Lower lobe of right lung (tissue), 2 donors: ENCODE measurements around the gene IZUMO4. TPM values are rescaled to one million over a fixed set of nuclear protein-coding genes. Genes with fewer than 3 reads are reported as not detected.

Experiments
- ATAC-seq, 2 donors: fragments of 200-7000 bp; cut with Tn5 transposase; one replicate each; pipeline ENCODE4 v1.9.1; 2020 to 2022; ENCODE audit warnings: mild to moderate bottlenecking in 2 of 2, moderate library complexity in 2 of 2
- DNase-seq: peaks from one replicate; pipeline ENCODE4 v3.0.0-alpha.2; 2020
- H3K27ac ChIP-seq: fragments of 200-600 bp; one replicate; pipeline ENCODE4 v1.8.0; 2022
- H3K27me3 ChIP-seq: fragments of 200-600 bp; one replicate; pipeline ENCODE4 v1.8.0; 2022; ENCODE audit warnings: low read depth
- H3K36me3 ChIP-seq: fragments of 200-600 bp; one replicate; pipeline ENCODE4 v1.8.0; 2022; ENCODE audit warnings: mild to moderate bottlenecking
- H3K4me1 ChIP-seq: fragments of 200-600 bp; one replicate; pipeline ENCODE4 v1.8.0; 2022
- H3K4me3 ChIP-seq: fragments of 200-600 bp; one replicate; pipeline ENCODE4 v1.8.0; 2022; ENCODE audit warnings: mild to moderate bottlenecking
- H3K9me3 ChIP-seq: fragments of 200-600 bp; one replicate; pipeline ENCODE4 v1.8.0; 2022
- intact Hi-C: fragments of 100-400 bp; cut with DNase I; formaldehyde crosslinking; loops from one replicate; pipeline ENCODE4 v1.11.0; 2022
- total RNA-seq: library from RNA; stranded (reverse); fragmentation: NEBNext Ultra II Directional; extraction: Animal tissue kit (Norgen Biotek cat#: 25700); gene quantifications from one replicate; pipeline ENCODE4 v1.2.1, GENCODE V29; 2021
- TF ChIP-seq, protein P1 (sequence below): fragments of 200-600 bp; IDR thresholded peaks from one replicate; pipeline ENCODE4 v1.8.0; 2022; ENCODE audit warnings: antibody characterized with exemption, mild to moderate bottlenecking
- donor health status: DM: no; HTN: yes; CAD: no; lungs with severe emphysema.

IZUMO4 gene
- total RNA-seq, 1 donor from 2014 or later: 7.4 TPM

- ATAC-seq: no peak
- H3K4me1 ChIP-seq: peaks cover 71% of the 10 kb centered on the region
These were observed 42.9 kb upstream of the IZUMO4 start for GRCh38 chr19:2053601-2054389.

GRCh38 chr19:2054763-2055162, 42.0 kb upstream of the IZUMO4 start:
- Histone ChIP-seq H3K4me3 (no peak overlapping the region), H3K36me3 (no peaks in the 10 kb centered on the region), H3K27me3 (no peaks in the 10 kb centered on the region), H3K9me3 (no peaks in the 10 kb centered on the region), H3K4me1 (peaks cover 72% of the 10 kb centered on the region), H3K27ac (peak overlapping the region; percentile 68)
- intact Hi-C loops: no loop called here
- no peak for ATAC-seq
- TF ChIP-seq, protein P1, sequence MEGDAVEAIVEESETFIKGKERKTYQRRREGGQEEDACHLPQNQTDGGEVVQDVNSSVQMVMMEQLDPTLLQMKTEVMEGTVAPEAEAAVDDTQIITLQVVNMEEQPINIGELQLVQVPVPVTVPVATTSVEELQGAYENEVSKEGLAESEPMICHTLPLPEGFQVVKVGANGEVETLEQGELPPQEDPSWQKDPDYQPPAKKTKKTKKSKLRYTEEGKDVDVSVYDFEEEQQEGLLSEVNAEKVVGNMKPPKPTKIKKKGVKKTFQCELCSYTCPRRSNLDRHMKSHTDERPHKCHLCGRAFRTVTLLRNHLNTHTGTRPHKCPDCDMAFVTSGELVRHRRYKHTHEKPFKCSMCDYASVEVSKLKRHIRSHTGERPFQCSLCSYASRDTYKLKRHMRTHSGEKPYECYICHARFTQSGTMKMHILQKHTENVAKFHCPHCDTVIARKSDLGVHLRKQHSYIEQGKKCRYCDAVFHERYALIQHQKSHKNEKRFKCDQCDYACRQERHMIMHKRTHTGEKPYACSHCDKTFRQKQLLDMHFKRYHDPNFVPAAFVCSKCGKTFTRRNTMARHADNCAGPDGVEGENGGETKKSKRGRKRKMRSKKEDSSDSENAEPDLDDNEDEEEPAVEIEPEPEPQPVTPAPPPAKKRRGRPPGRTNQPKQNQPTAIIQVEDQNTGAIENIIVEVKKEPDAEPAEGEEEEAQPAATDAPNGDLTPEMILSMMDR: no peak
- no peak for DNase-seq

More at GRCh38 chr19:2053601-2054389, 42.9 kb upstream of the IZUMO4 start:
- TF ChIP-seq, protein P1: no peak
- peaks cover 8% of the 10 kb centered on the region for H3K36me3 ChIP-seq
- no peaks in the 10 kb centered on the region for H3K9me3 ChIP-seq
- H3K27ac ChIP-seq: peak overlapping the region; percentile 68
- H3K27me3 ChIP-seq: no peaks in the 10 kb centered on the region
- intact Hi-C loops: no loop called here
- no peak overlapping the region for H3K4me3 ChIP-seq
- peak; percentile 77 for DNase-seq

DNA sequence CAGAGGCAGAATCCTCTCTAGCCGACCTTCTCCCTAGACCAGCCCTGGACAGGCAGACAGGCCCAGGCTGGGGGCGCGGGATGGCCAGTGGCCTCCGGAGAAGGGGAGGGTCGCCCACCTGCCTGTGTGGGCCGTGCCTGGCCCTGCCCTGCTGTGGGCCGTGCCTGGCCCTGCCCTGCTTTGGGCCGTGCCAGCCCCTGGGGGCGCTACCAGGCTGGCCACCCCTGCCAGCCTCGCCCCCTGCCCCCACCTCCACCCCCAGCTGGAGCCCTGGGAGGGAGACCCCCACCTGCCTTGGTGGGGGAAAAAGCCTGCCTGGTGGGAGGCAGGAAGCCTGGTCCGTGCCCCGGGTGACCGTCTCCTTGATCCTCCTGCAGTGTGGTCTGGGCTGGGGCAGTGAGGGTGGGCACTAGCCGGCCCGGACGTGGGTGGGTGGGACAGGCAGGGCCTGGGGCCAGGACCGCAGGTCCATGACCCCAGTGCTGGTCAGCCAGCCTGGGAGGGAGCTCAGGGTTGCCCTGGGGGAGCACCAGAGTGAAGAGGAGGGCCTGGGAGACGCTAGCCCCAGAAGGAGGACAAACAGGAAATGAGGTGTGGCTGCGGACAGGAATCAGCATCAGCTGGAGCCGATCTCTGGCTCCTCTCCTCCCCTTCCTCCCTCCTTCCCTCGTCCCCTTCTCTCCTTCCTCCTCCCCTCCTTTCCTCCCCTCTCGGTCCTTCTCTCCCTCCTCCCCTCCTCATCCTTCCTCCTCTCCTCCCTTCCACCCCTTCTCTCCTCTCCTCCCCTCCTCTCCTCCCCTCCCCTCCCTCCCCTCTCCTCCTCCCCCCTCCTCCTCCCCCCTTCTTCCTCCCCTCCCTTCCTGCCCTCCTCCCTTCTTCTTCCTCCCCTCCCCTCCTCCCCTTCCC, 40.5 kb upstream of the IZUMO4 start:
- TF ChIP-seq, protein P1: peak; percentile 16
- peak overlapping the region; percentile 93 for H3K27ac ChIP-seq
- DNase-seq (no peak), ATAC-seq (peak in 1 of 2 donors; percentile 0)
- H3K4me3 ChIP-seq: peak overlapping the region; percentile 45
- peaks cover 84% of the 10 kb centered on the region for H3K4me1 ChIP-seq
- no peaks in the 10 kb centered on the region for H3K9me3 ChIP-seq
- H3K36me3 ChIP-seq: no peaks in the 10 kb centered on the region
- no peaks in the 10 kb centered on the region for H3K27me3 ChIP-seq
- intact Hi-C loops: no loop called here

DNA sequence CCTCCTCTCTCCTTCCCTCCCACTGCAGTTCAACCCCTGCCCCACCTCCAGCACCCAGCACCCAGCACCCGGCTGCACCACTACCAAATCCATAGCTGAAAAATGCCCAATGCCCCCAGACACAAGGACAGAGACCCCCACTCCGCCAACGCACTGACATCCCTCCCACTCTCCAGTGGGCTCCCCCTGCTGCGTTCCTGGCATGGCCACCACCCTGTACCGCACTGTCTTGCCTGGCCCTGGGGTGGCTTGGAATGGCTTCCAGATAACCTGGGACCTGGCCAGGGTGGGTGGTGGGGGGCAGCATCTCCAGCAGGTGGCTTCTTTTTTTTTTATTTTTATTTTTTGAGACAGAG, 39.9 kb upstream of the IZUMO4 start:
- H3K27me3 ChIP-seq: no peaks in the 10 kb centered on the region
- H3K27ac ChIP-seq: peak overlapping the region; percentile 100
- H3K4me3 ChIP-seq: no peak overlapping the region
- ATAC-seq (no peak), DNase-seq (no peak)
- intact Hi-C loops: no loop called here
- H3K36me3 ChIP-seq: no peaks in the 10 kb centered on the region
- TF ChIP-seq, protein P1: no peak
- H3K9me3 ChIP-seq: no peaks in the 10 kb centered on the region
- peaks cover 80% of the 10 kb centered on the region for H3K4me1 ChIP-seq

GRCh38 chr19:2057484-2058469, 38.9 kb upstream of the IZUMO4 start:
- Histone ChIP-seq H3K9me3 (no peaks in the 10 kb centered on the region), H3K27me3 (no peaks in the 10 kb centered on the region), H3K4me1 (peaks cover 81% of the 10 kb centered on the region), H3K36me3 (no peaks in the 10 kb centered on the region), H3K4me3 (no peak overlapping the region), H3K27ac (peak overlapping the region; percentile 100)
- TF ChIP-seq, protein P1: no peak
- intact Hi-C loops: no loop called here
- ATAC-seq: no peak
- no peak for DNase-seq
